Adrenal gland (tissue), 12 donors: Measurements from ENCODE around the gene CIRBP. TPM values are rescaled to one million over a fixed set of nuclear protein-coding genes. Genes with fewer than 3 reads are reported as not detected.

ENCODE experiments used
- DNase-seq, 7 donors: peaks; one replicate each; pipeline ENCODE4 v3.0.0-alpha.2; 2019 to 2020
- H3K27ac ChIP-seq, 5 donors: fragments of 200-600 bp; sonication (generic) in 4 of 5; 1 replicate in 3 of 5; 2 replicates in 2 of 5; pipeline versions ENCODE4 v1.5.1 to v1.8.0; 2016 to 2020; ENCODE audit warnings: mild to moderate bottlenecking in 1 of 5
- H3K27me3 ChIP-seq: fragments of 200-600 bp; 2 replicates; pipeline ENCODE4 v1.8.0; 2021
- H3K36me3 ChIP-seq, 2 donors: fragments of 200-600 bp; replicated peaks in 1 of 2; 1 replicate in 1 of 2; 2 replicates in 1 of 2; pipeline versions ENCODE4 v1.5.1 to v1.8.0; 2018 to 2022
- H3K4me1 ChIP-seq, 2 donors: fragments of 200-600 bp; replicated peaks in 1 of 2; 1 replicate in 1 of 2; 2 replicates in 1 of 2; pipeline versions ENCODE4 v1.5.1 to v1.8.0; 2018 to 2021
- H3K4me3 ChIP-seq, 4 donors: fragments of 200-600 bp; sonication (generic) in 3 of 4; one replicate each; pipeline ENCODE4 v1.5.1; 2016 to 2018
- H3K9me3 ChIP-seq, 3 donors: fragments of 200-600 bp; sonication (generic) in 1 of 3; replicated peaks in 1 of 3; 1 replicate in 2 of 3; 2 replicates in 1 of 3; pipeline versions ENCODE4 v1.5.1 to v1.8.0; 2016 to 2021
- POLR2A ChIP-seq, 2 donors: fragments of 450-650 bp; IDR thresholded peaks; one replicate each; pipeline ENCODE4 v1.6.1; 2017; ENCODE audit warnings: antibody characterized with exemption in 2 of 2, mild to moderate bottlenecking in 2 of 2, moderate library complexity in 1 of 2
- WGBS, 4 donors: extraction: QIAGEN DNeasy Blood & Tissue Kit in 2 of 4; methylation state at CpG; one replicate each; pipeline versions ENCODE4 v1.1.5 to v1.1.7; 2013 to 2017; 5-methylcytosine and 5-hydroxymethylcytosine counted together
- intact Hi-C, 2 donors: fragments of 100-400 bp; cut with DNase I; formaldehyde crosslinking; loops; one replicate each; pipeline versions ENCODE4 v1.14.1 to v1.15.0; 2022 to 2023
- polyA plus RNA-seq, 3 donors: library from polyadenylated mRNA; stranded (reverse); fragments of 200-250 nt in 2 of 3; fragments of 350-450 nt in 1 of 3; fragmentation: Illumina TruSeq in 1 of 3; extraction: RNeasy Lipid Tissue Mini Kit (QIAGEN cat#74804) in 1 of 3; gene quantifications; one replicate each; pipeline ENCODE4 v1.2.3, GENCODE V29; 2013 to 2014
- total RNA-seq, 9 donors: library from RNA; depleted of rRNA in 4 of 9; stranded (reverse); fragments of >200 nt in 4 of 9; fragments of 120-200 nt in 1 of 9; fragmentation: NEBNext Ultra II Directional in 1 of 9; extraction: Animal tissue kit (Norgen Biotek cat#: 25700) in 1 of 9; gene quantifications; one replicate each; pipeline versions ENCODE4 v1.1.0 to v1.2.4, GENCODE V29; 2013 to 2023
- TF ChIP-seq, protein P1 (sequence below), 6 experiments: fragments of 450-650 bp in 4 of 6; fragments of 200-600 bp in 2 of 6; sonication (generic) in 1 of 6; IDR thresholded peaks; 1 replicate in 5 of 6; 2 replicates in 1 of 6; pipeline versions ENCODE4 v1.5.1 to v1.8.0; 2016 to 2021; ENCODE audit warnings: antibody characterized with exemption in 6 of 6, mild to moderate bottlenecking in 2 of 6, moderate library complexity in 1 of 6
- donor health status: healthy with polysubstance abuse.
- donor health status: Bipolar disorder and iron deficiency.
- donor health status: DM: yes; HTN: yes; CAD: no.
- donor health status: DM: no; HTN: no; CAD: no.
- donor health status: DM: no; HTN: no; CAD: no.
- donor health status: DM: yes; HTN: yes; CAD: no.

Gene CIRBP
- total and polyA plus RNA-seq, 12 donors = 317 to 1,164 (median 685) TPM

DNA sequence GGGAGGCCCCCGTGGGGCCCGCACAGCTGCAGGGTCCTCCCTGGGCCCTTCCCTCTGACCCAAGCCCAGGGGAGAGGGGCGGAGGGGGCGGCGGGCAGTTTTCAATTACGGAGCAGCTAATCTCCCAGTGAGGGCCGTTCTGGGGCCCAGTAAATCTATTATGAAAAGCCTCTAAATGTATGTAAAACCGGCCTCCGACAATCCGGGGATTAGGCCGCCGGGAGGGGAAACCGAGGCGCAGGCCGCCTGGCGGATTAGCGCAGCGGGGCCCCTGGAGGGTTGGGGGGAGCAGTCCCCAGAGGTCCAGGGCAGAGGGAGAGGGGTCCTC is 41.7 kb downstream of the CIRBP start:
- H3K9me3 ChIP-seq = no peaks in the 10 kb centered on the region
- intact Hi-C loops = loop anchor here in 1 of 2 donors (10.0 kb wide), 1 partner anchor 134 kb away; no protein-coding TSS in a partner anchor
- 64 to 76% (median 68%) methylated on average over 13 to 18 of the region's 18 CpGs for WGBS, 4 donors
- no peaks in the 10 kb centered on the region for H3K36me3 ChIP-seq
- H3K27me3 ChIP-seq = peaks cover 23% of the 10 kb centered on the region
- TF ChIP-seq, protein P1, sequence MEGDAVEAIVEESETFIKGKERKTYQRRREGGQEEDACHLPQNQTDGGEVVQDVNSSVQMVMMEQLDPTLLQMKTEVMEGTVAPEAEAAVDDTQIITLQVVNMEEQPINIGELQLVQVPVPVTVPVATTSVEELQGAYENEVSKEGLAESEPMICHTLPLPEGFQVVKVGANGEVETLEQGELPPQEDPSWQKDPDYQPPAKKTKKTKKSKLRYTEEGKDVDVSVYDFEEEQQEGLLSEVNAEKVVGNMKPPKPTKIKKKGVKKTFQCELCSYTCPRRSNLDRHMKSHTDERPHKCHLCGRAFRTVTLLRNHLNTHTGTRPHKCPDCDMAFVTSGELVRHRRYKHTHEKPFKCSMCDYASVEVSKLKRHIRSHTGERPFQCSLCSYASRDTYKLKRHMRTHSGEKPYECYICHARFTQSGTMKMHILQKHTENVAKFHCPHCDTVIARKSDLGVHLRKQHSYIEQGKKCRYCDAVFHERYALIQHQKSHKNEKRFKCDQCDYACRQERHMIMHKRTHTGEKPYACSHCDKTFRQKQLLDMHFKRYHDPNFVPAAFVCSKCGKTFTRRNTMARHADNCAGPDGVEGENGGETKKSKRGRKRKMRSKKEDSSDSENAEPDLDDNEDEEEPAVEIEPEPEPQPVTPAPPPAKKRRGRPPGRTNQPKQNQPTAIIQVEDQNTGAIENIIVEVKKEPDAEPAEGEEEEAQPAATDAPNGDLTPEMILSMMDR (IDR thresholded peaks at IDR 0.05) = no peak
- no peak for TF ChIP-seq POLR2A (IDR thresholded peaks at IDR 0.05)
- H3K4me3 ChIP-seq = no peak overlapping the region
- H3K27ac ChIP-seq = no peak overlapping the region
- DNase-seq = no peak
- peaks cover 3 to 4% of the 10 kb centered on the region in 2 donors for H3K4me1 ChIP-seq

DNA sequence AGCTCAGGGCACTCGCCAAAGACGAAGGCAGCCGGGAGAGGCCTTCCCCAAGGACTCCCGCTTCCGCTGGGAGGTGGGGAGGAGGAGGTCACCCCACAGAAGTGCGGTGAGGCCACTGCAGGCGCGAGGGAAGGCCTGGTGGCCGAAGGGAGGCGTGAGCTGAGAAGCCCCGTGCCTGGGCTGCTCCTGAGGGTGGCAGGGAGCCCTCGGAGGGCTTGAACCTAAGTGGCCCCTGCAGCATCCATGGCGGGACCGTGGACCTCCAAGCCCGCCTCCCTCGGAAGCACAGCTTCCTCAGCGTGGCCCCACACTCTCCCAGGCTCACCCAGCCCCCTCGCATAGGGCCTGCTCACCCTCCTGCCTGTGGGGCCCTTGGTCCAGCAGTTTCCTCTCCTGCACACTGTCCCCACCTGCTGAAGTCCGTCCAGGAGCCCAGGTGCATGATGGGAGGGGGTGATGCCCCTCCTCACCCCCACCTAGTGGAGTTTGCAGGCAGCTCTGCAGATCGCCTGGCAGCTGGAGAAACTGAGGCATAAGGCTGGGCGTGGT is 42.5 kb downstream of the CIRBP start:
- H3K27me3 ChIP-seq = peaks cover 31% of the 10 kb centered on the region
- TF ChIP-seq, protein P1 (IDR thresholded peaks at IDR 0.05) = no peak
- TF ChIP-seq POLR2A (IDR thresholded peaks at IDR 0.05) = no peak
- H3K36me3 ChIP-seq = no peaks in the 10 kb centered on the region
- 22 to 60% (median 48%) methylated on average over 6 to 21 of the region's 21 CpGs for WGBS, 4 donors
- intact Hi-C loops = loop anchor here in 1 of 2 donors (10.0 kb wide), 1 partner anchor 133 kb away; no protein-coding TSS in a partner anchor
- peaks cover 4 to 6% of the 10 kb centered on the region in 2 donors for H3K4me1 ChIP-seq
- no peaks in the 10 kb centered on the region for H3K9me3 ChIP-seq
- no peak overlapping the region for H3K4me3 ChIP-seq
- no peak overlapping the region for H3K27ac ChIP-seq
- peak in 1 of 7 donors; percentile 29 for DNase-seq

DNA sequence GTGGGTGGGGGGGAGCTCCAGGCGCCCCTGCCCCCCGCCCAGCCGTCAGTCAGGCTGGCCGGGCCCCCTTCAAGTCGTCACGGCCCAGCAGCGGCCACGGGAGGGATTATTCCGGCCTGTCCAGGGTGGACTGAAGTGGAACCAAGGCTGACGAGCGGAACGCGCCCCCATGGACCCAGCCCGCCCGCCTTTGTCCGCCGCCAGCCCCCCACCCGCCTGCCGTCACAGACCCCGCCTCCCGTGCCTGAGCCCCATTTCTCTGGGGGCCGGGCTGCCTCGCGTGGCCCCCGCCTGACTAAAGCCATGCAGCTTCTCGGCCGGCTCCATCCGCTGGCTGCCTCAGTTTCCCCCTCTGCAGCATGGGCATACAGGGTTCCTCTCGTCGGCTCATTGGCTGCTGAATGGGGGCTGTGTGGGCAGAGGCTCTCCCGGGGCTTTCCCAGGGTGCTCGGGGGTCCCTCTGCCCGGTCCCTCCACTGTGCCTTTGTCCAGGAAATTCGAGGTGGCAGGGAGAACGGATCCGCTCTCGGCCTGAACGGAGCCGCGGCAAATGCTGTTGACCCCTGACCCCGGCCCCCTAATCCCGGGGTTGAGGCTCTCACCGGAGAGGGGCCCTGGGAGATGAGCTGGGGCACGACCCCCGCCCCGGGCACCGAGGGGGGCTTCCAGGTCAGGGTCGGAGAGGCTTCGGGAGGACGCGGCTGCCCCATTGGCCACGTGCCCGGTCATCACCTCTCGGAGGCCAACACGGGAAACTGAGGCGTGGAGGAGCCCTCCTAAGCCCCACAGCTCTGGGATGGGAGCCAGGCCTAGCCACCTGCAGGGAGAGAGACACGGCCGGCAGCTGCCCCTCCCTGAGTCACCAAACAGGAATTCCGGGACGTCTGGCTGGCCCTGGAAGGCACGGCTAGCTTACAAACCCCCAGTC is 43.9 kb downstream of the CIRBP start:
- peak in 5 of 7 donors; percentile 25 to 51 (median 39) for DNase-seq
- H3K27me3 ChIP-seq = peaks cover 35% of the 10 kb centered on the region
- intact Hi-C loops = loop anchor here in 1 of 2 donors (10.0 kb wide), 1 partner anchor 132 kb away; no protein-coding TSS in a partner anchor
- H3K9me3 ChIP-seq = no peaks in the 10 kb centered on the region
- H3K4me3 ChIP-seq = no peak overlapping the region
- H3K27ac ChIP-seq = no peak overlapping the region
- 54 to 61% (median 58%) methylated on average over 21 to 61 of the region's 61 CpGs for WGBS, 4 donors
- H3K4me1 ChIP-seq = peaks cover 4 to 6% of the 10 kb centered on the region in 2 donors
- no peak for TF ChIP-seq POLR2A (IDR thresholded peaks at IDR 0.05)
- TF ChIP-seq, protein P1 (IDR thresholded peaks at IDR 0.05) = no peak
- H3K36me3 ChIP-seq = no peaks in the 10 kb centered on the region
